ENCODE results near the gene CNPY1.

CNPY1 gene

DNA sequence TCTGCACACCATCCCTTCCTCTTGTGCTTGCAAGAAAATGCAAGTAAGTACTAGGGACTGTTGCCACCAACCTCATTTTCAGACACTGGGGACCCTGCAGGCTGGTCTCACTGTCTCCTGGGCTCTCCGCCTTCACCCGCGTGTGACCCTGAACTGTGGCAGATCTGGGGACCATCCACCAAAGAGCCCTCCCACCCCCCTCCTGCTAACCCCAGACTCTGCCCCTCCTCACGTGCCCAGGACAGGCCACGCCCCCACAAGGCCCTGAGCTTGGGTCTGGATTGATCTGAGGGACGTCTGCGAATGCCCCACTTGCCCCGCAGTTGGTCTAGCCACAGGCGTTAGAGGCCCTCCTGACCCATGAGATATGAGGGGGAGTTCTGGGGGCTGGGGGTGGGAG, 8.1 kb downstream of the CNPY1 start:
- DNase-seq (ENCODE audit: low read depth) = no peak
- in situ Hi-C loops (cut with HindIII; ENCODE audit: low sequenced_read_pairs) = no loop called here
- TF ChIP-seq, protein P1, sequence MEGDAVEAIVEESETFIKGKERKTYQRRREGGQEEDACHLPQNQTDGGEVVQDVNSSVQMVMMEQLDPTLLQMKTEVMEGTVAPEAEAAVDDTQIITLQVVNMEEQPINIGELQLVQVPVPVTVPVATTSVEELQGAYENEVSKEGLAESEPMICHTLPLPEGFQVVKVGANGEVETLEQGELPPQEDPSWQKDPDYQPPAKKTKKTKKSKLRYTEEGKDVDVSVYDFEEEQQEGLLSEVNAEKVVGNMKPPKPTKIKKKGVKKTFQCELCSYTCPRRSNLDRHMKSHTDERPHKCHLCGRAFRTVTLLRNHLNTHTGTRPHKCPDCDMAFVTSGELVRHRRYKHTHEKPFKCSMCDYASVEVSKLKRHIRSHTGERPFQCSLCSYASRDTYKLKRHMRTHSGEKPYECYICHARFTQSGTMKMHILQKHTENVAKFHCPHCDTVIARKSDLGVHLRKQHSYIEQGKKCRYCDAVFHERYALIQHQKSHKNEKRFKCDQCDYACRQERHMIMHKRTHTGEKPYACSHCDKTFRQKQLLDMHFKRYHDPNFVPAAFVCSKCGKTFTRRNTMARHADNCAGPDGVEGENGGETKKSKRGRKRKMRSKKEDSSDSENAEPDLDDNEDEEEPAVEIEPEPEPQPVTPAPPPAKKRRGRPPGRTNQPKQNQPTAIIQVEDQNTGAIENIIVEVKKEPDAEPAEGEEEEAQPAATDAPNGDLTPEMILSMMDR (IDR thresholded peaks at IDR 0.05; ENCODE audit: low read depth, low read length, missing control alignments) = no peak
- H3K4me3 ChIP-seq (ENCODE audit: low read depth, low read length) = no peak overlapping the region

DNA sequence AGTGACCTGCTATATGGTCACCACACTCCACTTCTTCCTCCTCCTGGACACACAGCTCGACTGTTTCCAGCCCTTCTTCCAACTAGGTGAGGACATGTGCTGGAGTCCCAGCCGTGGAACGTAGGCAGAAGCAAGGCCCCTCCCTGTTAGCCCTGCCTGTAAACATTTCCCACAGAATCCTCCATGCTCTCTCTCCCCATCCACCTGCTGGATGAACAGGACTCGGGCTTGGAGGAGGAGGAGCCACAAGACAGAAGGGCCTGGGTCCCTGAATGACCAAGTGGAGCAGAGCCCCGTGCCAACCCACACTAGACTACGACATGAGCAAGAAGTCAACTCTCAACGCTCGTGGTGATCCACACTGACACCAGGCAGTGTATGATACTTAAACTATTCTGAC, 9.9 kb downstream of the CNPY1 start:
- in situ Hi-C loops (cut with HindIII; ENCODE audit: low sequenced_read_pairs) = no loop called here
- H3K4me3 ChIP-seq (ENCODE audit: low read depth, low read length) = no peak overlapping the region
- TF ChIP-seq, protein P1 (IDR thresholded peaks at IDR 0.05; ENCODE audit: low read depth, low read length, missing control alignments) = no peak
- no peak for DNase-seq (ENCODE audit: low read depth)

- in situ Hi-C loops (cut with HindIII; ENCODE audit: low sequenced_read_pairs) = no loop called here
- no peak overlapping the region for H3K4me3 ChIP-seq (ENCODE audit: low read depth, low read length)
- no peak for DNase-seq (ENCODE audit: low read depth)
- TF ChIP-seq, protein P1 (IDR thresholded peaks at IDR 0.05; ENCODE audit: low read depth, low read length, missing control alignments) = no peak
These were observed 11.7 kb downstream of the CNPY1 start for GRCh38 chr7:155534691-155535090.

- peak overlapping the region; percentile 27 for H3K4me3 ChIP-seq (ENCODE audit: low read depth, low read length)
- in situ Hi-C loops (cut with HindIII; ENCODE audit: low sequenced_read_pairs) = no loop called here
- DNase-seq (ENCODE audit: low read depth) = no peak
- TF ChIP-seq, protein P1 (IDR thresholded peaks at IDR 0.05; ENCODE audit: low read depth, low read length, missing control alignments) = peak; percentile 77
These were observed 12.3 kb downstream of the CNPY1 start for GRCh38 chr7:155533827-155534690.

GRCh38 chr7:155533120-155533826, 13.1 kb downstream of the CNPY1 start:
- DNase-seq (ENCODE audit: low read depth) = no peak
- TF ChIP-seq, protein P1 (IDR thresholded peaks at IDR 0.05; ENCODE audit: low read depth, low read length, missing control alignments) = no peak
- in situ Hi-C loops (cut with HindIII; ENCODE audit: low sequenced_read_pairs) = no loop called here
- peak overlapping the region; percentile 27 for H3K4me3 ChIP-seq (ENCODE audit: low read depth, low read length)

GRCh38 chr7:155532792-155533119, 13.6 kb downstream of the CNPY1 start:
- peak overlapping the region; percentile 27 for H3K4me3 ChIP-seq (ENCODE audit: low read depth, low read length)
- no peak for DNase-seq (ENCODE audit: low read depth)
- TF ChIP-seq, protein P1 (IDR thresholded peaks at IDR 0.05; ENCODE audit: low read depth, low read length, missing control alignments) = no peak
- in situ Hi-C loops (cut with HindIII; ENCODE audit: low sequenced_read_pairs) = no loop called here
